HG03565 (cell line): ENCODE data around the gene RPL4.

ENCODE experiments used
- ATAC-seq: cut with Tn5 transposase; IDR thresholded peaks from one replicate; pipeline ENCODE4 v1.9.1; 2021; ENCODE audit warnings: mild to moderate bottlenecking, moderate library complexity; ENCODE audit not compliant: unreplicated experiment

The RPL4 gene

DNA sequence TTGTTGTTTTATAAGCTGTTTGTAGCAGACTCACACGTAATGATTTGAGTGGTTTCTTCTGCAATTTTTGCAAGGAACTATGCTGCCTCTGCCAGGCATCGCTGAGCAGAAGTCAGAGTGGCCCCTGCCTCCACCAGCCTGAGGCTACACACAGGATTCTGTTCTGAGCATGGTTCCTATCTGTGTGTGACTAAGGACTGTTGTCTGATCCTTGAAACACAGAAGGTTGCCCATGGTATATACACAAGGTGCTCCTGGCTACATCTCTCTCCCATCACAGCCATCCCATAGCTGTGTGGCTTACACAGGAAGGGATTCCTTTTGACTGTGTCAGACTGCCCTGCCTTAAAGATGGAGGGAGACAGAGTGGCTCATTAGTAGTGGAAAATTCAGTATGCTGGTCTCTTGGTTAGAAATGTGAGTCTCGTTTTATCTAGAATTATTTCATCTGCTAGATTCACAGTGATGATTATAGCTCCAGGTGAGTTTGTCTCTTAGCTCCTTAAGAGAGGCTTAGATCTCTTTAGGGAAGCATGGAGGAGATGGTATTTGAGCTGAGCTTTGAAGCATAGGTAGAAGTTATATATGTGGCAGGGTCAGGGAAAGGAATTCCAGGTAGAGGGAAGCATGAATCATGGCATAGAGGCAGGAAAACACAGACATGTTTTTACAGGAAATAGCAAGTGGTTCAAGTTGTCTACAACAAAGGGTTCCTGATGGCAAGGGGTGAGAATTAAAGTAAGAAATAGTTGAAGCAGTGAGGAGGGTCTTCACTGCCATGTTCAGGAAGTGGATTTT lies 44.6 kb downstream of the RPL4 start:
- ATAC-seq, result no peak

GRCh38 chr15:66456211-66456610 lies 48.4 kb downstream of the RPL4 start:
- ATAC-seq, result no peak

DNA sequence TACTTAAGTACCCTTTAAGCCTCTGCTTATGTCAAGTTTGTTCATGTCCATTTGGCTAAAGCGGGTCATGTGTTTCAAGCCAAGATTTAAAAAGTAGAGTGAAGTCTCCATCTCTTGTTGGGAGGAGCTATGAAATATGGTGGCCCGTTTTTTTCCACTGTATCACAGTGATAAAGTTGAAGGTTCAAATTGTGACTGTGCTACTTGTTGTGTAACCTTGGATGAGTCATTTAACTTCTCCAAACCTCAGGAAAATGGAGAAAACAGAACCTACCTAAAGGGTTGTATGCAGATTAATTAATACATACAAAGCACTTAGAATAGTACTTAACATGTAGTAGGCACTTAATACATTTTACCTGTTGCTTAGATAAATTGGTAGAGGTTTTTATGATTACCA lies 50.5 kb downstream of the RPL4 start:
- ATAC-seq, result no peak

DNA sequence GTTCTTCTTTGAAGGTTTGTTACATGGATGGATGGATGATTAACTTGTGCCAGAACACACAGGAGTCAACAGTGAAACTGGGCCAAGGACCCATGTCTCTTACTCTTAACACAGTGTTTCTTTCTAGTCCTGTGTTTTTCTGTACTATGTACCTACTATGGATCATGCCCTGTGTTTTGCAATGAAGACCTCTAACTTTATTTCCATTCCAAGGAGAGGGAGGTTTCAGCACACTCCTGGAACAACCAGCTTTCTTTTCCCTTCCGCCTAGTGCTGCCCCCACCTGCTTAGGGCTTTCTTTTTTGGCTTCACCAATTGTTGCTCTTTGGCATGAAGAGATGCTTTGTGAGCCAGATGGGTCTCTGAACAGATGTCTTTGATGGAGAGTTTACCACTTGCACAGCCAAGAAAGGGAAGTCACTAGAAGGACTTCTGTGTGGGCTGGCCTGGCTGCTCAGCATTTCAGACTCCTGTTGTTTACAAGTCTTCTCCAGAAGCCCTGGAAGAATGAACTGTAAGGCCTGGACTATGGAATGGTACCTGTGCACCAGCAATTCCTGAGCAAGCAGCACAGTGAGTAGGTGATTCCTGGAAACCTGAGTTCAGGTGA lies 51.6 kb downstream of the RPL4 start:
- ATAC-seq, result no peak

GRCh38 chr15:66452420-66452819 lies 52.2 kb downstream of the RPL4 start:
- ATAC-seq, result no peak
